ENCODE data around the gene IGFBP4.

- no peak for TF ChIP-seq CTCF (IDR thresholded peaks at IDR 0.05)
- TF ChIP-seq RCOR1 (IDR thresholded peaks at IDR 0.05; ENCODE audit: low read length): no peak
- no peak for TF ChIP-seq TCF12 (IDR thresholded peaks at IDR 0.05)
- no peak for TF ChIP-seq ZBTB33 (IDR thresholded peaks at IDR 0.05; ENCODE audit: borderline replicate concordance, low read depth)
- TF ChIP-seq EZH2phosphoT487 (IDR thresholded peaks at IDR 0.05; ENCODE audit: borderline replicate concordance, low read depth): no peak
- no peak for TF ChIP-seq SIN3A (IDR thresholded peaks at IDR 0.05; ENCODE audit: borderline replicate concordance, low read depth, low read length)
- TF ChIP-seq FOXM1 (IDR thresholded peaks at IDR 0.05; ENCODE audit: low read depth): no peak
- no peak for TF ChIP-seq TAF1 (IDR thresholded peaks at IDR 0.05; ENCODE audit: borderline replicate concordance, low read depth, low read length)
Measured at GRCh38 chr17:40491486-40491885, 48.2 kb downstream of the IGFBP4 start.
